SK-N-SH treated with all-trans-retinoic acid at 6 μM for 48 hours (cell line): ENCODE measurements around the gene FGF2.

ENCODE experiments used
- ATAC-seq: fragments of 200-7000 bp; cut with Tn5 transposase; 3 replicates; pipeline ENCODE4 v1.9.1; 2020; ENCODE audit warnings: mild to moderate bottlenecking, moderate library complexity
- ARNTL ChIP-seq: fragments of 450-650 bp; formaldehyde crosslinking; IDR thresholded peaks from 2 replicates; pipeline ENCODE4 v1.5.0; 2020; ENCODE audit warnings: low read depth, mild to moderate bottlenecking, moderate library complexity, borderline replicate concordance
- BACH2 ChIP-seq: fragments of 250-450 bp; sonication (Bioruptor Pico); IDR thresholded peaks from 2 replicates; pipeline ENCODE4 v1.9.0; 2021; ENCODE audit warnings: mild to moderate bottlenecking, borderline replicate concordance
- CSDC2 ChIP-seq: fragments of 250-450 bp; sonication (Bioruptor Pico); IDR thresholded peaks from 2 replicates; pipeline ENCODE4 v1.5.0; 2020; ENCODE audit warnings: mild to moderate bottlenecking, moderate library complexity
- ESRRG ChIP-seq: fragments of 250-450 bp; sonication (Bioruptor Pico); IDR thresholded peaks from 2 replicates; pipeline ENCODE4 v1.6.1; 2021; ENCODE audit warnings: mild to moderate bottlenecking
- GLIS3 ChIP-seq: fragments of 250-450 bp; sonication (Bioruptor Pico); IDR thresholded peaks from 2 replicates; pipeline ENCODE4 v1.5.0; 2020; ENCODE audit warnings: mild to moderate bottlenecking, moderate library complexity
- ISL1 ChIP-seq: fragments of 250-450 bp; sonication (Bioruptor Pico); IDR thresholded peaks from 2 replicates; pipeline ENCODE4 v2.1.2; 2022; ENCODE audit warnings: mild to moderate bottlenecking, moderate library complexity
- OSR1 ChIP-seq: fragments of 250-450 bp; sonication (Bioruptor Pico); IDR thresholded peaks from 2 replicates; pipeline ENCODE4 v1.8.0; 2022; ENCODE audit warnings: moderate library complexity, mild to moderate bottlenecking, inconsistent platforms
- RARB ChIP-seq: fragments of 250-450 bp; sonication (Bioruptor Pico); IDR thresholded peaks from 2 replicates; pipeline ENCODE4 v1.8.0; 2021; ENCODE audit warnings: mild to moderate bottlenecking, moderate library complexity
- SNAI2 ChIP-seq: fragments of 250-450 bp; sonication (Bioruptor Pico); IDR thresholded peaks from 2 replicates; pipeline ENCODE4 v1.5.0; 2020; ENCODE audit warnings: mild to moderate bottlenecking, moderate library complexity
- TCF4 ChIP-seq: fragments of 250-450 bp; sonication (Bioruptor Pico); IDR thresholded peaks from 2 replicates; pipeline ENCODE4 v1.8.0; 2021; ENCODE audit warnings: mild to moderate bottlenecking, moderate library complexity, borderline replicate concordance
- TOX ChIP-seq: fragments of 250-450 bp; sonication (Bioruptor Pico); IDR thresholded peaks from 2 replicates; pipeline ENCODE4 v1.8.0; 2021; ENCODE audit warnings: mild to moderate bottlenecking, moderate library complexity, borderline replicate concordance
- ZC3H10 ChIP-seq: fragments of 250-450 bp; sonication (Bioruptor Pico); IDR thresholded peaks from 2 replicates; pipeline ENCODE4 v1.5.1; 2021; ENCODE audit warnings: mild to moderate bottlenecking, moderate library complexity
- ZFP3 ChIP-seq: fragments of 250-450 bp; sonication (Bioruptor Pico); IDR thresholded peaks from 2 replicates; pipeline ENCODE4 v1.5.0; 2020; ENCODE audit warnings: mild to moderate bottlenecking, moderate library complexity
- ZNF565 ChIP-seq: fragments of 450-650 bp; formaldehyde crosslinking; conservative IDR thresholded peaks from 2 replicates; pipeline ENCODE4 v1.5.0; 2020; ENCODE audit warnings: low read depth, mild to moderate bottlenecking, moderate library complexity
- ZNF70 ChIP-seq: fragments of 450-650 bp; formaldehyde crosslinking; IDR thresholded peaks from 2 replicates; pipeline ENCODE4 v1.5.0; 2020; ENCODE audit warnings: mild to moderate bottlenecking, moderate library complexity
- TF ChIP-seq, protein P1 (sequence below): fragments of 250-450 bp; sonication (Bioruptor Pico); IDR thresholded peaks from 2 replicates; pipeline ENCODE4 v1.8.0; 2021; ENCODE audit warnings: low read depth, mild to moderate bottlenecking, moderate library complexity, borderline replicate concordance
- TF ChIP-seq, protein P2 (sequence below): fragments of 250-450 bp; sonication (Bioruptor Pico); IDR thresholded peaks from 2 replicates; pipeline ENCODE4 v1.5.1; 2020; ENCODE audit warnings: low read depth, mild to moderate bottlenecking, moderate library complexity
- TF ChIP-seq, protein P3 (sequence below): fragments of 250-450 bp; sonication (Bioruptor Pico); IDR thresholded peaks from 2 replicates; pipeline ENCODE4 v1.8.0; 2020; ENCODE audit warnings: mild to moderate bottlenecking, moderate library complexity, borderline replicate concordance
- TF ChIP-seq, protein P4 (sequence below): fragments of 250-450 bp; sonication (Bioruptor Pico); IDR thresholded peaks from 2 replicates; pipeline ENCODE4 v1.5.0; 2020; ENCODE audit warnings: mild to moderate bottlenecking, moderate library complexity
- TF ChIP-seq, protein P5 (sequence below): fragments of 250-450 bp; sonication (Bioruptor Pico); IDR thresholded peaks from 2 replicates; pipeline ENCODE4 v1.5.1; 2021; ENCODE audit warnings: mild to moderate bottlenecking, moderate library complexity

FGF2 gene

DNA sequence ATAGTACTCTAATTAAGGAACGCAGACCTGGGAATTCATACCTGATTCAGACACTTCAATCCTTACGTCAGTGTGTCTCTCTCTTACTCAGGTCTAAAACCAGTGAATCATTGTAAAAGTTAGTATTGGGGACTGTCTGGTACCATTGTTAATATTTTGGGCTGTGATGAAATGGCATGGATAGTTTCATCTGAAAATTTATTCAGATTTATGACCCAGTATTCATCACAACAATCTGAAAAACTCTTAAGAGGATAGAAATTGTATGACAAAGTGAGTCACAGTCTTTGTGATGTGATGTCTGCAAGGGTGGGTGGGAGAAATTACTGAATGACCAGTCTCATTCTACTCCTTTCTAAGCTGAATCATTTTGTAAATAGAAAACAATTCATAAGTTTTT, 10.3 kb downstream of the FGF2 start:
- TF ChIP-seq, protein P1, sequence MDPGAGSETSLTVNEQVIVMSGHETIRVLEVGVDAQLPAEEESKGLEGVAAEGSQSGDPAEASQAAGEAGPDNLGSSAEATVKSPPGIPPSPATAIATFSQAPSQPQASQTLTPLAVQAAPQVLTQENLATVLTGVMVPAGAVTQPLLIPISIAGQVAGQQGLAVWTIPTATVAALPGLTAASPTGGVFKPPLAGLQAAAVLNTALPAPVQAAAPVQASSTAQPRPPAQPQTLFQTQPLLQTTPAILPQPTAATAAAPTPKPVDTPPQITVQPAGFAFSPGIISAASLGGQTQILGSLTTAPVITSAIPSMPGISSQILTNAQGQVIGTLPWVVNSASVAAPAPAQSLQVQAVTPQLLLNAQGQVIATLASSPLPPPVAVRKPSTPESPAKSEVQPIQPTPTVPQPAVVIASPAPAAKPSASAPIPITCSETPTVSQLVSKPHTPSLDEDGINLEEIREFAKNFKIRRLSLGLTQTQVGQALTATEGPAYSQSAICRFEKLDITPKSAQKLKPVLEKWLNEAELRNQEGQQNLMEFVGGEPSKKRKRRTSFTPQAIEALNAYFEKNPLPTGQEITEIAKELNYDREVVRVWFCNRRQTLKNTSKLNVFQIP (CRISPR knock-in tag) = no peak
- TF ChIP-seq ISL1 (CRISPR knock-in tag) = peak; percentile 60
- no peak for ATAC-seq

DNA sequence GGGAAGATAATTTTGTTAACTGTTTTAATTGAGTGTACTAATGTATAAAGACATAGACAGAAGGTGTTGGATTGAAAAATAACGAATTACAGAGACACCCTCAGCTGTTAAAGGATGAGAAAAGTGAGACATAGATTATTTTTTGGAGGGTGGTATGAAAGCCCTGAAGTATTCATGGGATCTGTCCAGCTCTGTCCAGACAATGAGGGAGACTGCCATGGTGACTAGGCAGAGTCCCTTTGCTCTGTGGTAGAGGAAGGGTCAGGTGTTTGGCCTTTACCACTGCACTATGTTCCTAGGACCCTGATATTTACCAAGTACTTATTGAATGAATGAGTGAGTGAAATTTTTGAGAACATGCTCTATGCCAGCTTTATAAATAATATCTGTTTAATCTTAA, 11.4 kb downstream of the FGF2 start:
- no peak for ATAC-seq
- TF ChIP-seq, protein P2, sequence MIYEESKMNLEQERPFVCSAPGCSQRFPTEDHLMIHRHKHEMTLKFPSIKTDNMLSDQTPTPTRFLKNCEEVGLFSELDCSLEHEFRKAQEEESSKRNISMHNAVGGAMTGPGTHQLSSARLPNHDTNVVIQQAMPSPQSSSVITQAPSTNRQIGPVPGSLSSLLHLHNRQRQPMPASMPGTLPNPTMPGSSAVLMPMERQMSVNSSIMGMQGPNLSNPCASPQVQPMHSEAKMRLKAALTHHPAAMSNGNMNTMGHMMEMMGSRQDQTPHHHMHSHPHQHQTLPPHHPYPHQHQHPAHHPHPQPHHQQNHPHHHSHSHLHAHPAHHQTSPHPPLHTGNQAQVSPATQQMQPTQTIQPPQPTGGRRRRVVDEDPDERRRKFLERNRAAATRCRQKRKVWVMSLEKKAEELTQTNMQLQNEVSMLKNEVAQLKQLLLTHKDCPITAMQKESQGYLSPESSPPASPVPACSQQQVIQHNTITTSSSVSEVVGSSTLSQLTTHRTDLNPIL = no peak
- TF ChIP-seq CSDC2 (CRISPR knock-in tag) (no peak), ZFP3 (no peak), BACH2 (CRISPR knock-in tag) (no peak), ESRRG (CRISPR knock-in tag) (no peak), TCF4 (CRISPR knock-in tag) (no peak), ZC3H10 (CRISPR knock-in tag) (no peak), ZNF70 (CRISPR knock-in tag) (no peak), ZNF565 (CRISPR knock-in tag) (no peak), GLIS3 (CRISPR knock-in tag) (no peak), ISL1 (CRISPR knock-in tag) (no peak), ARNTL (CRISPR knock-in tag) (no peak), OSR1 (no peak), SNAI2 (no peak), TOX (no peak), RARB (CRISPR knock-in tag) (no peak)
- TF ChIP-seq, protein P3, sequence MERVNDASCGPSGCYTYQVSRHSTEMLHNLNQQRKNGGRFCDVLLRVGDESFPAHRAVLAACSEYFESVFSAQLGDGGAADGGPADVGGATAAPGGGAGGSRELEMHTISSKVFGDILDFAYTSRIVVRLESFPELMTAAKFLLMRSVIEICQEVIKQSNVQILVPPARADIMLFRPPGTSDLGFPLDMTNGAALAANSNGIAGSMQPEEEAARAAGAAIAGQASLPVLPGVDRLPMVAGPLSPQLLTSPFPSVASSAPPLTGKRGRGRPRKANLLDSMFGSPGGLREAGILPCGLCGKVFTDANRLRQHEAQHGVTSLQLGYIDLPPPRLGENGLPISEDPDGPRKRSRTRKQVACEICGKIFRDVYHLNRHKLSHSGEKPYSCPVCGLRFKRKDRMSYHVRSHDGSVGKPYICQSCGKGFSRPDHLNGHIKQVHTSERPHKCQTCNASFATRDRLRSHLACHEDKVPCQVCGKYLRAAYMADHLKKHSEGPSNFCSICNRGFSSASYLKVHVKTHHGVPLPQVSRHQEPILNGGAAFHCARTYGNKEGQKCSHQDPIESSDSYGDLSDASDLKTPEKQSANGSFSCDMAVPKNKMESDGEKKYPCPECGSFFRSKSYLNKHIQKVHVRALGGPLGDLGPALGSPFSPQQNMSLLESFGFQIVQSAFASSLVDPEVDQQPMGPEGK (CRISPR knock-in tag) = no peak
- TF ChIP-seq, protein P4, sequence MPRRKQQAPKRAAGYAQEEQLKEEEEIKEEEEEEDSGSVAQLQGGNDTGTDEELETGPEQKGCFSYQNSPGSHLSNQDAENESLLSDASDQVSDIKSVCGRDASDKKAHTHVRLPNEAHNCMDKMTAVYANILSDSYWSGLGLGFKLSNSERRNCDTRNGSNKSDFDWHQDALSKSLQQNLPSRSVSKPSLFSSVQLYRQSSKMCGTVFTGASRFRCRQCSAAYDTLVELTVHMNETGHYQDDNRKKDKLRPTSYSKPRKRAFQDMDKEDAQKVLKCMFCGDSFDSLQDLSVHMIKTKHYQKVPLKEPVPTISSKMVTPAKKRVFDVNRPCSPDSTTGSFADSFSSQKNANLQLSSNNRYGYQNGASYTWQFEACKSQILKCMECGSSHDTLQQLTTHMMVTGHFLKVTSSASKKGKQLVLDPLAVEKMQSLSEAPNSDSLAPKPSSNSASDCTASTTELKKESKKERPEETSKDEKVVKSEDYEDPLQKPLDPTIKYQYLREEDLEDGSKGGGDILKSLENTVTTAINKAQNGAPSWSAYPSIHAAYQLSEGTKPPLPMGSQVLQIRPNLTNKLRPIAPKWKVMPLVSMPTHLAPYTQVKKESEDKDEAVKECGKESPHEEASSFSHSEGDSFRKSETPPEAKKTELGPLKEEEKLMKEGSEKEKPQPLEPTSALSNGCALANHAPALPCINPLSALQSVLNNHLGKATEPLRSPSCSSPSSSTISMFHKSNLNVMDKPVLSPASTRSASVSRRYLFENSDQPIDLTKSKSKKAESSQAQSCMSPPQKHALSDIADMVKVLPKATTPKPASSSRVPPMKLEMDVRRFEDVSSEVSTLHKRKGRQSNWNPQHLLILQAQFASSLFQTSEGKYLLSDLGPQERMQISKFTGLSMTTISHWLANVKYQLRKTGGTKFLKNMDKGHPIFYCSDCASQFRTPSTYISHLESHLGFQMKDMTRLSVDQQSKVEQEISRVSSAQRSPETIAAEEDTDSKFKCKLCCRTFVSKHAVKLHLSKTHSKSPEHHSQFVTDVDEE (CRISPR knock-in tag) = no peak
- TF ChIP-seq, protein P1 (CRISPR knock-in tag) = no peak

DNA sequence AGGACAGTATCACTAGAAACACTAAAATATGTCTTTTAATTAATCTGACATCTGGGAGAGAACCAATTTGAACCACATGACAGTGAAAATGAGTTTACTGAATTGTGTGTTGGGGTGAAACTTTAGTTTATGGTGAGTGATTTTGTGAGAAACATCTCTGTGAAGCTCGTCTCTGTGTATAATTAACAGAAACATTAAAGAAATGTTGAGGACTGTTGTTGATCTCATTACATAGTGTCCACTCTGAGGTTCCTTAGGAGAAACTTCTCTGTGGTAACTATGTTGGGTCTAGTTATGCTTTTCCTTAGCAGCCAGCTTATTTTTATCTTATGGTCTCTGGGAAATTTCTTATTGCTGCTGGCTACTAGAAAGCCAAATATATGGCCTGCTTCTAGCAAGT, 15.8 kb downstream of the FGF2 start:
- TF ChIP-seq, protein P5, sequence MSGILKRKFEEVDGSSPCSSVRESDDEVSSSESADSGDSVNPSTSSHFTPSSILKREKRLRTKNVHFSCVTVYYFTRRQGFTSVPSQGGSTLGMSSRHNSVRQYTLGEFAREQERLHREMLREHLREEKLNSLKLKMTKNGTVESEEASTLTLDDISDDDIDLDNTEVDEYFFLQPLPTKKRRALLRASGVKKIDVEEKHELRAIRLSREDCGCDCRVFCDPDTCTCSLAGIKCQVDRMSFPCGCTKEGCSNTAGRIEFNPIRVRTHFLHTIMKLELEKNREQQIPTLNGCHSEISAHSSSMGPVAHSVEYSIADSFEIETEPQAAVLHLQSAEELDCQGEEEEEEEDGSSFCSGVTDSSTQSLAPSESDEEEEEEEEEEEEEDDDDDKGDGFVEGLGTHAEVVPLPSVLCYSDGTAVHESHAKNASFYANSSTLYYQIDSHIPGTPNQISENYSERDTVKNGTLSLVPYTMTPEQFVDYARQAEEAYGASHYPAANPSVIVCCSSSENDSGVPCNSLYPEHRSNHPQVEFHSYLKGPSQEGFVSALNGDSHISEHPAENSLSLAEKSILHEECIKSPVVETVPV (CRISPR knock-in tag) = no peak
- TF ChIP-seq OSR1 (no peak), ARNTL (CRISPR knock-in tag) (no peak), ZFP3 (no peak), BACH2 (CRISPR knock-in tag) (no peak), ISL1 (CRISPR knock-in tag) (no peak), ZC3H10 (CRISPR knock-in tag) (no peak), CSDC2 (CRISPR knock-in tag) (no peak), ESRRG (CRISPR knock-in tag) (no peak), GLIS3 (CRISPR knock-in tag) (no peak)
- TF ChIP-seq, protein P3 (CRISPR knock-in tag) = no peak
- TF ChIP-seq, protein P1 (CRISPR knock-in tag) = no peak
- TF ChIP-seq, protein P2 = no peak
- no peak for ATAC-seq
